ENCODE results near the gene PLAC8L1.
"Not testable (repeated sequence)": the region's sequence is repeated elsewhere in the genome, so short reads cannot be mapped to it uniquely, and the experiment has no call there.

PLAC8L1 gene

GRCh38 chr5:146118322-146118721 lies 12.9 kb upstream of the PLAC8L1 start:
- no peak overlapping the region for H3K4me3 ChIP-seq (ENCODE audit: control insufficient read depth, low read depth, low read length)
- DNase-seq (ENCODE audit: low read depth), result no peak
- TF ChIP-seq CTCF (IDR thresholded peaks at IDR 0.05; ENCODE audit: control insufficient read depth, insufficient read depth, low read depth, low read length, missing control alignments), result no peak

GRCh38 chr5:146117216-146117615 lies 11.8 kb upstream of the PLAC8L1 start:
- H3K4me3 ChIP-seq (ENCODE audit: control insufficient read depth, low read depth, low read length); DNase-seq (ENCODE audit: low read depth): not testable (repeated sequence)

GRCh38 chr5:146116361-146116760 lies 11.0 kb upstream of the PLAC8L1 start:
- H3K4me3 ChIP-seq (ENCODE audit: control insufficient read depth, low read depth, low read length), result no peak overlapping the region
- no peak for TF ChIP-seq CTCF (IDR thresholded peaks at IDR 0.05; ENCODE audit: control insufficient read depth, insufficient read depth, low read depth, low read length, missing control alignments)
- DNase-seq (ENCODE audit: low read depth), result no peak

- no peak for DNase-seq (ENCODE audit: low read depth)
- TF ChIP-seq CTCF (IDR thresholded peaks at IDR 0.05; ENCODE audit: control insufficient read depth, insufficient read depth, low read depth, low read length, missing control alignments), result no peak
- no peak overlapping the region for H3K4me3 ChIP-seq (ENCODE audit: control insufficient read depth, low read depth, low read length)
Measured at GRCh38 chr5:146112476-146112875, 7.1 kb upstream of the PLAC8L1 start.

- no peak for TF ChIP-seq CTCF (IDR thresholded peaks at IDR 0.05; ENCODE audit: control insufficient read depth, insufficient read depth, low read depth, low read length, missing control alignments)
- H3K4me3 ChIP-seq (ENCODE audit: control insufficient read depth, low read depth, low read length), result no peak overlapping the region
- no peak for DNase-seq (ENCODE audit: low read depth)
Measured at GRCh38 chr5:146111409-146111808, 6.0 kb upstream of the PLAC8L1 start.

DNA sequence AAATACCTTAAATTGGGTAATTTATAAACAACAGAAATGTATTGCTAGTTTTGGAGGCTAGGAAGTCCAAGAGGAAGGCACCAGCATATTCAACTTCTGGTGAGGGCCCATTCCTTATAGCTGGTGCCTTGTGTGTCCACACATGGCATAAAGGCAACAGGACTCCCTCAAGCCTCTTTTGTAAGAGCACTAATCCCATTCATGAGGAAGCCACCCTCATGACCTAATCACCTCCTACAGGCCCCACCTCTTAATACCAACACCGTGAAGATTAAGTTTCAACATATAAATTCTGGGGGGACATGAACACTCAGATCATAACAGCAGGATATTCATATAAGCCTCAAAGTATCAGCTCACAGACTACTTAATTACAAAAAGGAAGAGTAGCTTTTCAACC lies 4.0 kb upstream of the PLAC8L1 start:
- no peak for TF ChIP-seq CTCF (IDR thresholded peaks at IDR 0.05; ENCODE audit: control insufficient read depth, insufficient read depth, low read depth, low read length, missing control alignments)
- no peak overlapping the region for H3K4me3 ChIP-seq (ENCODE audit: control insufficient read depth, low read depth, low read length)
- no peak for DNase-seq (ENCODE audit: low read depth)

GRCh38 chr5:146108870-146109269 lies 3.5 kb upstream of the PLAC8L1 start:
- not testable (repeated sequence) for DNase-seq (ENCODE audit: low read depth); H3K4me3 ChIP-seq (ENCODE audit: control insufficient read depth, low read depth, low read length)

GRCh38 chr5:146107901-146108300 lies 2.5 kb upstream of the PLAC8L1 start:
- DNase-seq (ENCODE audit: low read depth), result no peak
- TF ChIP-seq CTCF (IDR thresholded peaks at IDR 0.05; ENCODE audit: control insufficient read depth, insufficient read depth, low read depth, low read length, missing control alignments), result no peak
- no peak overlapping the region for H3K4me3 ChIP-seq (ENCODE audit: control insufficient read depth, low read depth, low read length)

All from AG09309 (cell line).